Activated CD4-positive, alpha-beta T cell treated with anti-CD3 and anti-CD28 coated beads for 24 hours (primary cell): ENCODE results near the gene LRRC8D.

Experiments used
- DNase-seq, 2 donors: peaks; one replicate each; pipeline ENCODE4 v3.0.0-alpha.2; 2020; ENCODE audit warnings: low read depth in 2 of 2

Gene LRRC8D

DNA sequence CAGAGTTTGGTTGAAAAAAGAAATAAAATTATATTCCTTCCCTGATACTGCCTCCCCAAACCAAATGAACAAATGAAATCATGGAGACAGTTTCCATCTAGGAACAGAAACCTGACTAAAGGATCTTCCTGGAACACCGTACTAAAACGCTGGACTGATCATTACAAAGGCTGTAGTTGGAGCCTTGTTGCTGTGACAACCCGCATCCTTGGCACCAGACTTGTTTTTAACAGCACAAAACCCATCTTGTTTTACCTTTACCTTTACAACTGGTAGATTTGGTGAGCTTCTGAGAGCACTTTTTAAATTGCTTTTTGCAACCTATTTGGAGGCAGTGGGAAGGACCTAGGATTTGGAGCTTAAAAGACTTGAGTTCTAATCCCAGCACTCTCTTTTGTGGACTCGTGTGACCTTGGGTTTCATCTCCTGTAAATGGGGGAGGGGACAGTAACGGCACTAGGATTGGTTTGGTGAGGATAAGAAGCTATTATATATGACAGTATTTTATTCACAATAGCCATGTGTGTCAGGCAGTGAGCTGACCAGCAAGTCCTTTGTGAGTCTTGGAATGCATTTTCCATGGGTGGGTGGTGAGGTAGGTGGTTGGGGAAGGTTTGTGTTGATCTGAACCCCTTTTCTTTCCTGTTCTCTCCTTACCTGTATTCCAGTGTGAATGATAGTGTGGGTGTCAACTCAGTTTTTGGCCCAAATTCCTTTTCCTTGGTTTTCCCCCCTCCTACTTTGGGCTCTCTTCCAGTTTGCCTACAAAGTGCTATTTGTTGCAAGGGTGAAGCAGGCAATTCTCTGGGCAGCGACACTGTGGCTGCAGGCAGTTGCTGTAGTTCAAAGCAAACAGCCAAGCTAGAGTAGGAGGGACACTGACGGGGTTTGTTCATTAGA is 12.6 kb downstream of the LRRC8D start:
- DNase-seq: no peak

DNA sequence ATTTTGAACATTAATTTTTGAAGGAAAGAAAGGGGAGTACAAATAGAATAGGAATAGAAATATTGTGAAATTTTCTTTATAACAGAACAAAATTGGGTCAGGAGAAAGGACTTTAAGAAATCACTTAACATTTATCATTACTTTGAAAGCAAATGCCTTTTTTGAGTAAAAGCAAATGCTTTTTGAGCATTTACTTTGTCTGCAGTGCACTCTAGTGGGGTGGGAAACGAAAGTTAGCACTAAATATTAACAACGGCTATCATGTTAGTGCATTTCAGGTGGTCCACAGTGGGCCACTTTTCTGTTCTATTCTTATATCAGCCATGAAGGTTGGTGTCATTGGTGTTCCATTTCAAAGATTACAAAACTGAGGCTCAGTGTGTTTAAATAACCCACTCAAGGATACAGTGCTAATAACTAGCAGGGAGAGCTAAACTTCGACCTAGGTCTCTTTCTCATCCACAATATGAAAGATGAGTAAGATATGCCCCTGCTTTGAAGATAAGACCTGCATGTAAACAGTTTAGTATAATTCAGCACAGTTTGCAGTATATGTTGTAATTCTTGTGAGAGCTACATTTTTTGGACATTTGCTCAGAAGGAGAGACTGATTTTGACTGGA is 13.4 kb downstream of the LRRC8D start:
- DNase-seq: no peak

DNA sequence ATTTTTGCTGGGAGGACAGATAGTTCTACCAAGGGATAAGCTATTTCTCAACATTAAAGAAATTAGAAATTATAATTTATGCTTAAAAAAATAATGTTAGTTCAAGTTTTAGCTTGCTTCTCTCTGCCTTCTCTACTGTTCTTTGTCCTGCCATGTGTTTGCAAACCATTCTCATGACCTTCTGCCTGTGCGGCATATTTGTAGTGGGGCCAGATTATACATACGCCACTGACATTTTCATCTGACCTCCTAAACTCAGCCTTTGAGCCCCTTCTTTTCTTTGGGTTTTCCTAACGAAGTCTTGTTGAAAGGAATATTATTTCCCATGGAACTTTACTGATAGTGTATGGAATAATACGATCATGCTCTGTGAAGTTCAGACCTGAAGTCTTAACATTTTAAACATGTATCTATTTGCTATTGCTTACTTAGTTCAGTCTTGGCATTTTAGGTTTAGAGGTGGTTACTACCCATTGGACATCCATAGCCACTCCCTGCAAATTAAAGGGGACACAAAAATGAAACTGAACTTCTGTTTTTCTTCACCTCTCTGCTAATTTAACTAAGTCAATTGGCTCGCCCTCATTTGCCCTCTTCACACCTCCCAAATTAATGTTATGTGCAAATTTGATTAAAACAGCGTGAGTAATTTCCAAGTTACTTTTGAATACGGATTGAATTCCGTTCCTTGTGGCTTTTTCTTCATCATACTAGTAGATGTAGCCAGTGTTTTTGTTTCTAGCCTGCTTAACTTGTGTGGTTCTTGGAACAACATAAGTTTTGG is 15.6 kb downstream of the LRRC8D start:
- DNase-seq: no peak

GRCh38 chr1:89837036-89837481 is 16.2 kb downstream of the LRRC8D start:
- DNase-seq: no peak

DNA sequence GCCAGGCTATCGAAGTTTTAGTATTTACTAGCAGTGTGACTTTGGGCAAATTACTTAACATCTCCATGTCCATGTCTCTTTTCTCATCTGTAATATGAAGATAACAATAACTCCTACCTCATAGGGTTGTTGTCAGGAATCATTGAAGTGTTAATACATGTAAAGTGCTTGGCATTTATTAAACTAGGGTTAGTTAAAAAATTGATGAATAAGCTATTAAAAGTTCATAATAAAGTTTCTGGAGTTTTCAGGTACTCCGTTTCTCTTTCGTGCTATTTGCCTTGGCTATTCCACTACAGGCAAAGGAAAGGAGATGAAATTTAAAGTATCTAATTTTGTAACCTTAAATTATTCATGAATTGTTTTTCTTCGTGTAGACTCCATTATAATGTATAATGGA is 16.7 kb downstream of the LRRC8D start:
- no peak for DNase-seq

DNA sequence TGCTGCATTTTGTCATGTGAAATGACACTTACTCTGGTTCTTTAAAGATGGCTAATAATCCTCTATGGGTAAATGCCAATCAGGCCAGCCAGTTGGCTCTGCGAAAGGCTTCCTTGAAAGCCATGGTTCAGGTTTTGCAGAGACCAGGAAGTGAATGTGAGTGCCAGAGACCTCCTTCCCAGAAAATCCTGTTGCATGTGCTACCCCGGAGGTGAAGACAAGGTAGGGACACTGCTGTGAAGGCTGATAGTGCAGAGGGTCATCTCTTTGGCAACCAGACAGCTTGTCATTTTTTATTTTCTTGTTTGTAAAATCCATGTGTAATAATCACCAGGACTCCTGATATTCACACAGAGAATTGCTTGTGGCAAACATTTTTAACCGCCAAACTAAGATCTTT is 18.7 kb downstream of the LRRC8D start:
- no peak for DNase-seq

DNA sequence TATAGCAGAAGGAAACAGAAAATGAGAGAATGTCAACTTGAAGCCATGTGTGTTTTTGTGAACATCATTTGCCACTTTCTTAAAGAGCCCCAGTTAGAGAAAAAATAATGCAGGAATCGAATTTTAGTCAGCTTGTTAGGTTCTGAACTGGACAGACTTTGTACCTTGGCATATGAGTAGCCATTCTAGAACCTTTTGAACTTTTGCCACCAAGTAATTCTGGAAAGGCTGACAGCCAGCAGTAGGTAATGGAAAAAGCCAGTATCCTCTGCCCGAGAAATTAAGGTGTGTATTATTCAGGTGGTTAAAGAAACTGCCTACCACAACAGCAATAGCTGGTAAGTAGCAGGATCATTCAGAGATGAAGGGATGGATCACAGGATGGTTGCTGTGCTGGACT is 20.7 kb downstream of the LRRC8D start:
- no peak for DNase-seq

DNA sequence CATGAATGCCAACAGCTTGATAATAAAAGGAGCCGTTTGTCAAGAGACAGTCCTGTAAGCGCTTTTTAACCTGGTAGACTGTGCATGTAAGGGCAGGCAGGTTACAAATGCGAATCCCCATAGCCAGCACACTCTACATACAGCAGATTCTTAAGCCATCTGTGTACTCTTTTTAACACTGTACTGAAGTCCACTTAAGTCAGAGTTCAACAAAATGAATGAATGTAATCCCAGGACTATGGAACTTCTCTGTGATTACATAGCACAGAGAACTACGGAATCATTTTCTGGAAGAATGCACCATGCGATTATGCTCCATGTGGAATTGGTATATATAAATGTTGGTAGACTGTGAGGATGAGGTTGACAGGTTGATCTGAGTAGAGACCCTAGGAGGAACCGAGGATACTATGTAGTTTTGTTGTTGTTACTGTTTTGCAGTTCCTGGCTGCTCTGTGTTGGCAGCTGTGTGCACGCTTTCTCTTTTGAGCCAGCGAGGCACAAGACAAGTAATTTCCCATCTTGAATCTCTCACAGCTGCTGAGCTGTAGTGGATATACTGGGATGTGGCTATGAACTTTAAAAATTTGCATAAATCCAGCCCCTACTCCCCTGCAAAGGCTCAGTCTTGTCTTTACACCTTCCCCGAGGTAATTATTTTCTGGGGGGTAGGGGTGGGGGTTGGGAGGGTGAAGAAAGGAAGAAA is 21.9 kb downstream of the LRRC8D start:
- no peak for DNase-seq

- DNase-seq: peak; percentile 63 to 68
These were observed 22.7 kb downstream of the LRRC8D start for GRCh38 chr1:89843273-89844130.

DNA sequence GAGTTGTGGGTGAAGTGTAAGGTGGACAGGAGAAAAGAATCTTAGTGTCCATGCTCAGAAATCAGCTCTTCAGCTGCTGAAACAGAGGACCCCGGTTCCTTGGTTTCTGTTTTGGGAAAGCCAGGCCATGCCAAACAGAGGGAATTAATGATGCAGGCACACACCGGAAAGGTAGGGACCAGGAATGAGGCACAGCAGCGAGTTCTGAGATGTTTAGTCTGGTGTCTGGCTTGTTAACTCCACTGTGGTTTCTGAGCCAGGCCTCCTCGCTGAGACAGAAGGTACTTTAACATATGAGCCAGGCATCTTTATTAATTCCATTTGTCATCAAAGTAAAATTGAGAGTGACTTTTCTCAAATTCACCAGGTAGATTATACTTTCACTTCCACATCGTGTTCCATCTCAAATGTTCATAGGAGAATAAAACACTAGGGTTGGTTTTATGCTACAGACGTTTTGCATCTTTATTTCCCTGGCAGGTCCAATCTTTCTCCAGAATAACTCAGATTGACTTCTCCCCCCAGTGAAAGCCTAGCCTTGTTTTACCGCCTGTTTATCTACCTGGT is 23.5 kb downstream of the LRRC8D start:
- peak in 1 of 2 donors; percentile 29 for DNase-seq

DNA sequence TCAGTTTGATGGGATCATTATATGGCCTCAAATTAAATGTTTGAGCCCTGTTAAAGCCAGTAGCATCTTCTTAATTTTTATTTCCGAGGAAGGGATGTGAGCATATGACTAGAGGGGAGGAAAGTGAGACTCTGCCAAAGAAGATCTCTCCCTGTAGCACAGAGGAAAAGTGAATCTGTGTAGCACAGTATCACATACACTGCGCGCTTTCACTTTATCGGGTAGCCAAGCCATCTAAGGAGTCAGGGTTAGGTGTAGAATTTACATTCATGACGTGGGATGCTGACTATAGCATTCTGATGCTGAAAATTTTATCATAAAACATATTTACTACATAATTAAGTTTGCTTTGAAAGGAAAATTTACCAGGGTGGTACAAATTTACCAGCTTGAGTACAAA is 24.0 kb downstream of the LRRC8D start:
- DNase-seq: no peak

- no peak for DNase-seq
These were observed 26.4 kb downstream of the LRRC8D start for GRCh38 chr1:89847191-89847729.

- no peak for DNase-seq
These were observed 30.1 kb downstream of the LRRC8D start for GRCh38 chr1:89850844-89851415.

GRCh38 chr1:89854140-89854539 is 33.3 kb downstream of the LRRC8D start:
- DNase-seq: no peak

DNA sequence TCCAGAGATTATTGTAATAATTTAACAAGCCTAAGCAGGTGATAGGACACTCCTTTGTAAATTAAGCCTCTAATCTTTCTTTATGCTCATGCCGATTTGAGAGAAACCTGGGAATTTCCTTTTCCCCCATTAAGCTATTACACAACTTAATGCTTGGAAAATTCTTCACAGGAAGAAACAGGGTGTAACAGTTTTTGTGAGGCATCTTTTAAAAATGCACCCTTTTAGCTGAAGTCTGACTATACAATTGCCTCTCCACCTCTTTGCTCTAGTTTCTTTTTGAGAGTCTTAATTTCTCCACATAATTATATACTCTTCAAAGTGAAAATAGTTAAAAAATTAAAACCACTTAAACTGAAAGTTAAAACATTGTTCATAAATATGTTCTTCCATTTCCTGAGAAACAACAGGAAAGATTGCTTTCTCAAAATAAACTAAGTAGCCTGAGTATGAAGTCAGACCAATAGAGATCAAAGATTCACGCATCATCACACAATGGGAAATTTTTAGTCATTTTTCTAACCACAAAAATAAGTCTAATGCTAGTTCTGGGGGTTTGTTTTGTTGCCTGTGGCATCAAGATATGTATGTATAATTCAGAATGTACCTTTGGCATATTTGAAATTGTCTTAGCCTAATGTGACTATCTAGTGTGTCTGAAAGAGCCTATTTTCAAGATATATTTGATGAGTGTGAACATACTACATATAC is 34.7 kb downstream of the LRRC8D start:
- DNase-seq: no peak

- DNase-seq: no peak
These were observed 42.5 kb downstream of the LRRC8D start for GRCh38 chr1:89863165-89863830.

GRCh38 chr1:89865498-89866382 is 44.9 kb downstream of the LRRC8D start:
- no peak for DNase-seq

- no peak for DNase-seq
These were observed 45.7 kb downstream of the LRRC8D start for GRCh38 chr1:89866568-89866967.
